ENCODE measurements around the gene BEST4.
"Not testable (repeated sequence)": the region's sequence is repeated elsewhere in the genome, so short reads cannot be mapped to it uniquely, and the experiment has no call there.

Gene BEST4

DNA sequence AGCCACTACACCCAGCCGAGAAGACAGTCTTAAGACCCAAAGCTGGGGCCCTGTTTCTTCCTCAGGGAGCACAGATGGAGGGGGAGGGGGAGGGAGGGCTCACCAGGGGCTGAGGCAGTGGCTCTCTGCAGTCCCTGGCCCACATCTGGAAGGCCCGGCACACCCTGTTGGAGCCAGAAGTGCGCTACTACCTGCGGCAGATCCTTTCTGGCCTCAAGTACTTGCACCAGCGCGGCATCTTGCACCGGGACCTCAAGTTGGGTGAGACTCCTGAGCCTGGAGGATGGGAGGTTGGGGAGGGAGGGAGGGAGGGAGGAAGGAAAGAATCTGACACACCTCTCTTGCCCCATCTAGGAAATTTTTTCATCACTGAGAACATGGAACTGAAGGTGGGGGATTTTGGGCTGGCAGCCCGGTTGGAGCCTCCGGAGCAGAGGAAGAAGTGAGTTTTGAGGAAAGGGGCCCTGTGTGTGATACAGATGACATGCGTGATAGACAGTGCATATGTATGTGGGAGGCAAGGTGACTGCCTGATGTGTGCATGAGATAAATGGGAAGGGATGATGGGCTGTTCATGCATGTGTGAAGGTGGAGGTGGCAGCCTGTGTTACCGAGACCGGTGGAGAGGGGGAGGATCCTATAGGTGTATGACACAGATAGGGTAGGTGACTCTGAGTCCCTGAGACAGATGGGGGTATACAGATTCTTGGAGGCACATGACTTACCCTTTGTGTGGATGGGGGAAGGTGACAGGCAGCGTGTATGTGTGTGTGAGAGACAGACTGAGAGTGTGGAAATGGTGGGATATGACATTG lies 13.7 kb upstream of the BEST4 start:
- no peak for DNase-seq

DNA sequence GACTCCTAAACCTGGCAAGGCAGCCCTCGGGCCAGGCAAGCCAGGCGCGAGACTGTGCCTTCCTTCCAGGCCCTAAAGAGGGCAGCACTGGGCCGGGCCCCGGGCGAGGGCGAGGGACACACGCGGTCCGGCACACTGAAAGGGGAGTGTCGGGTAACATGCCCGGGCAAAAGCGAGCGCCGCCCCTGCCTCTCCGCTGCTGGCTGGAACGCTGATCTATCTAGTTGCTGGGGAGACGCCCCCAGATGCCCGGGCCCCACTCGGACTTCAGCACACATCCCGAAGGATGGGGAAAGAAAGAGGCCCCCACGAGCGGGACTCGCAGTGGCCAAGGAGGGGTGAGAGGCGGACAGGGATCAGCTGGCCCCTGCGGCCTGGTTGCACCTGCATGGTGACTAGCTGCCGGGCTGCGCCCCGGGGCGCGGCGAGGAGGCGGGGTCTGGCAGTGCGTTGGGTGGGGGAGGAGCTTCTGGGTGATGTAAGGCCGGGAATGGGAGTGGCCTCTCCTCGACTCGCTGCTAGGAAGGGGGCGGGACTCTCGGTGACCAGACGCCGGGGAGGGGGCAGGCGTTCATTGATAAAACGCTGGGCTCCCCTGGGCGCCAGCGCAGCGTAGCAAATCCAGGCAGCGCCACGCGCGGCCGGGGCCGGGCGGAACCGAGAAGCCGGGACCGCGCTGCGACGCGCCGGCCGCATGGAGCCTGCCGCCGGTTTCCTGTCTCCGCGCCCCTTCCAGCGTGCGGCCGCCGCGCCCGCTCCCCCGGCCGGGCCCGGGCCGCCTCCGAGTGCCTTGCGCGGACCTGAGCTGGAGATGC lies 12.0 kb upstream of the BEST4 start, which contains the start of gene PLK3:
PLK3 (plus strand) TSS at position 608 of the 815 bp plus-strand sequence; CDS start at position 695, 87 bp downstream.
- peak; percentile 95 to 98 for DNase-seq

GRCh38 chr1:44798481-44799365 lies 10.8 kb upstream of the BEST4 start:
- no peak for DNase-seq

DNA sequence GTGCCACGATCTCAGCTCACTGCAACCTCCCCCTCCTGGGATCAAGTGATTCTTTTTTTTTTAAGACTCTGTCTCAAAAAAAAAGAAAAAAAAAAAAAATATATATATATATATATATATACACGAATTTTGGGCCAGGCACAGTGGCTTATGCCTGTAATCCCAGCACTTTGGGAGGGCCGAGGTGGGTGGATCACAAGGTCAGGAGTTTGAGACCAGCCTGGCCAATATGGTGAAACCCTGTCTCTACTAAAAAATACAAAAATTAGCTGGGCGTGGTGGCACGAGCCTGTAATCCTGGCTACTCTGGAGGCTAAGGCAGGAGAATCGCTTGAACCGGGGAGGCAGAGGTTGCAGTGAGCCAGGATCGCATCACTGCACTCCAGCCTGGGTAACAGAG lies 9.9 kb upstream of the BEST4 start:
- not testable (repeated sequence) for DNase-seq

- no peak for DNase-seq
Observed at GRCh38 chr1:44792736-44793502, 4.9 kb upstream of the BEST4 start.

DNA sequence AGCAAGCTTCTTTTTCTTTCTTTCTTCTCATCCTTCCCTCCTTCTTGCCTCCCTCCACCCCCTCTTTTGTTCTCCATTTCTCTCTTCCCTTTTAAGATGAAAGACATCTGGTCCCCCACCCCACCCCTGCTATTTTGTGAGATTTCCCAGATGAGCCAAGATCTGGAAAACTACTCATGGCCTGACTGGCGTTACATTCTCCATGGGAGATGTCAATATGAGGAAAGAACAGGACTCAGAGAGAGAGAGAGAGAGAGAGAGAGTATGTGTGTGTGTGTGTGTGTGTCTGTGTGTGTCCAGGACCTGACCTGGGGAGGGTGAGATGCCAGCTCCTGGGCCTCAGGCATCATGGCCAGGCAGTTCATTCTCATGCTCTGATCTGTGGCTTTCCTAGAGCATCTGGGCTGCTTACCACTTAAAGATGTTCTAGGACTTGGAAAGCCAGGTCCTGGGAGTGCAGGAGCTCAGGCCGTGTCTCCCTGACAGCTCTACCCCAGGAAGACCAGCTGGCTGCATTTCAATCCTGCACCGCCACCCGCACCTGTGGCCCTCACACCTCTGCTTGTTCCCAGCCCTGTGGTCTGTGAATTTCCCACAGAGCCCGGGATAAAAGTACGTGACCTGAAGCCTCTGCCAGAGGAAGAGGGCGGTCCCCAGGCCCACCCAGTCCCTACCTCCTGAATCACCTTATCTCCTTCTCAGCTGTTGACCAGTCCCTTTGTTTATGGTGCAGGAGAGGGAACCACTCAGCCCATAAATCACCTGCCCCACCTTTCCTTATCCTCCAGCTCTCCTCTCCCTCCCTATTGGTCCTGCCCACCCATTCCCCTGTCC lies 3.2 kb upstream of the BEST4 start:
- DNase-seq: no peak

DNA sequence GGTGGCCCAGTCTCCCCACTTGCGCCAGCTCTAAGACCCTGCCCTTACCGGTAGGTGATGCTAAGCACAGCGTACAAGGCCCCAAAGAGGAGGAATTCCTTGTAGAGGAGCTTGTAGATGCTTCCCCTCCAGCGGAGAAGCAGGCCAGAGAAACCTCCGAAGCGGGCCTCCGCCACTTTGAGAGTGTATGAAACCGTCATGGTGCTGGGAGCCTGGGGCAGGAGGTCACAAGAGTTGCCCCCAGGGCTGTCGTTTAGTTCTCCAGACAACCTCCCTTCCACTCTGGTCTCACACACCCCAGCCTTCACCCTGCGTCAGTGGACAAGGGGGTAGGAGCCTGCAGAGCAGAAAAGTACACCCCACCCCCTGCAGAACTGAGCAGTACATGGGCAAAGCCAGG lies 464 bp downstream of the BEST4 start:
- no peak for DNase-seq

GRCh38 chr1:44786841-44787426 lies 1.0 kb downstream of the BEST4 start:
- no peak for DNase-seq

- no peak for DNase-seq
Observed at GRCh38 chr1:44786138-44786840, 1.7 kb downstream of the BEST4 start.

DNA sequence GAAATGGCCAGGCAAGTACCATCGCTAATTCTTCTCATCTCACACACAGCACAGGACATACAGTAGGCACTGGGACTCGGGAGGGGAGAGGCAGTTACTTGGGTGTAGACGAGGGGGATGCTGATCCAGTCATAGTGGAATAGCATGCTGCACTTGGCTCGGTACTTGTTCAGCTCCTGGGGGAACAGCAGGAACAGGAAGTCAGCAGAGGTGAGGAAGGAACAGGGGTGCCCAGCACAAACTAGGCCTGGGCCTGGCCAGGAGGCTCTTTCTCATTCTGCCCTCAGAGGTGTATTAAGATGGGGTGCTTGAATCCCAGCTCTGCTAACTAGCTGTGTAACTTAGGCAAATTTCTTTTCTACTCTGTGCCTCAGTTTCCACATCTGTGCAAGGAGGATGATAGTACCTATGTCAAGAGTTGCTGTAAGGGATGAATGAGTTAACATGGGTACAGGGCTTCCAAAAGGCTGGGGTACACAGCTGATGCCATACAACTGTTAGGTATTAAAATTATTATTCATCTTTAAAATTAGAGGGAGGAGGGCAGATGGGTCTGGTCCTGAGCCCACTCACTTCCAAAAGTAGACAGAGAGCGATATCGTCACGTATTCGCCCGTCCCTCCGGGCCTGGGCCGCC lies 2.4 kb downstream of the BEST4 start:
- DNase-seq: no peak

- DNase-seq: no peak
Observed at GRCh38 chr1:44785029-44785380, 3.0 kb downstream of the BEST4 start.

DNA sequence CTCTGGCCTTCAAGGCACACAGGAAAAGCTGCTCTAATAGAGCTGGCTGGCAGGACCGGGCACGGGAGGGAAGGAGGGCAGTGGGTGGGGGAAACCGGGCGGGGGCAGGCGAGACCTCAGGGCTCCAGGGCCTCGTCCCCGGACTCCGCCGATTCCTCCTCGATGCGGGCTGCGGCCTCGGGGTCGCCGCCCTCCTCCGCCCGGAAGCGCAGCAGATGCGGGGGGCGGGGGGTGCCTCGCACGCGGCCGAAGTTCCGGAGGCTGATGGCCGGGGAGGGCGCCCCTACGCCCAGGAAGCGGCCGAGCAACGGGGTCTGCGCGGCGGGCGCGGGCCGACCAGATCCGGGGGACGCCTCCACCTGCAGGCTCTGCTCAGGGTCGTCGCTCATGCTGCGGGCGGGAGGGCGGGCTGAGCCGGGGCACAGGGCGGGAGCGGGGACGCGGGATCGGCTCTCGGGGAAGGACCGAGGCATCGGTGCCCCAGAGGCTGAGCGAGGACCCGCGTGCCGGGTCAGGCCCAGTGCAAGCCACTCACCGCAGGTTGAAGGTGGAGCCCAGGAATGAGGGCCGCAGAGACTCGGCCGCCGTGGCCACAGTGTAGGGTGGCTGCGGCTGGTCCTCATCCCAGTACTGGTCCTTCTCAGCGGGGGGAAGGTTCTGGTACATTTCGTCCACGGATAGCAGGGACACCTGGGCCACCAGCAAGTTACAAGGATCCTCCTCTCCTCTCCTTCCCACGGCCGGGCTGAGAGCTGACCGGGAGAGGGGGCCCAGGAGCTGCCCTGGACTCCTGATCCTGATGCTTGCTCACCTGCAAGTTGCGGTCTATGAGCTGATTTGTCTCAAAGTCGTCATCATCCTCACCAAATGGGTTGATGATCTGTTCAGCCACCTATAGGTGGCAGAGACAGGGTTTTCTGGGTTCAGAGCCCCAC lies 3.6 kb downstream of the BEST4 start:
- DNase-seq: no peak

DNA sequence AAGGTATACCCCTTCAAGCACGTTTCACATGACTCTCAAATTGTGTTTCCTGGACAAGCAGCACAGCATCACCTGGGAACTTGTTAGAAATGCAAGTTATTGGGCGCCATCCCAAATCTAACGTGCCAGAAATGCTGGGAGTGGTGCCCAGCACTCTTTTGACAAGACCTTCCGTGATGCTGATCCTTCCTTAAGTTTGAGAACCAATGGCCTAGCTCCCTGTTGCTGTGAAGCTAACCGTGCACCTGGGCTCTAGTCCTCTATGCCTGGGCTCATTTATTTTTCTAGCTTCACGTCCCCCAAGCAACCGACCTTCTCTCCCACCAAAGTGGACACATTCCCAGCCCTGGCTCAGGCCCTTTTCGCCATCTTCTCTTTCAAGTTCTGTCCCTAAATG lies 4.3 kb downstream of the BEST4 start:
- no peak for DNase-seq

DNA sequence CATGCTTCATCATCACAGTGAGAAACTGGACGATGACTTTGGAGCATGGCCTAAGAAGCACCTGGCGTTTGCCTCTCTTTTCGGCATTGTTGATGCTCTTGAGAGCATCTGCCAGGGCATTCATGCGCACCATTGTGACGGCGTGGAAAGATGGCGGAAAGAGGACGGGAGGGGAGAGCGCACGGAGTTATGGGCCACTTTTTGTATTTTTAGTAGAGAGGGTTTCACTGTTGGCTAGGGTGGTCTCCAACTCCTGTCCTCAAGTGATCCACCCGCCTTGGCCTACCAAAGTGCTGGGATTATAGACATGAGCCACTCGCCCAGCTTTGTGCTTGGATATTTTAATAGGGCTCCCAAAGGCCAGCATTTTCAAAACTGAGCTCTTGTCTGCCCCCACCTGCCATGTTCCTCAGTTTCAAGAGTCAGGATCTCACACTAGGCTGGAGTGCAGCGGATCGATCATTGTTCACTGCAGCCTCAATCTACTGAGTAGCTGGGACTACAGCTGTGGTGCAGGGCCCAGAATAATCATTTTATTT lies 7.3 kb downstream of the BEST4 start:
- DNase-seq: no peak

DNA sequence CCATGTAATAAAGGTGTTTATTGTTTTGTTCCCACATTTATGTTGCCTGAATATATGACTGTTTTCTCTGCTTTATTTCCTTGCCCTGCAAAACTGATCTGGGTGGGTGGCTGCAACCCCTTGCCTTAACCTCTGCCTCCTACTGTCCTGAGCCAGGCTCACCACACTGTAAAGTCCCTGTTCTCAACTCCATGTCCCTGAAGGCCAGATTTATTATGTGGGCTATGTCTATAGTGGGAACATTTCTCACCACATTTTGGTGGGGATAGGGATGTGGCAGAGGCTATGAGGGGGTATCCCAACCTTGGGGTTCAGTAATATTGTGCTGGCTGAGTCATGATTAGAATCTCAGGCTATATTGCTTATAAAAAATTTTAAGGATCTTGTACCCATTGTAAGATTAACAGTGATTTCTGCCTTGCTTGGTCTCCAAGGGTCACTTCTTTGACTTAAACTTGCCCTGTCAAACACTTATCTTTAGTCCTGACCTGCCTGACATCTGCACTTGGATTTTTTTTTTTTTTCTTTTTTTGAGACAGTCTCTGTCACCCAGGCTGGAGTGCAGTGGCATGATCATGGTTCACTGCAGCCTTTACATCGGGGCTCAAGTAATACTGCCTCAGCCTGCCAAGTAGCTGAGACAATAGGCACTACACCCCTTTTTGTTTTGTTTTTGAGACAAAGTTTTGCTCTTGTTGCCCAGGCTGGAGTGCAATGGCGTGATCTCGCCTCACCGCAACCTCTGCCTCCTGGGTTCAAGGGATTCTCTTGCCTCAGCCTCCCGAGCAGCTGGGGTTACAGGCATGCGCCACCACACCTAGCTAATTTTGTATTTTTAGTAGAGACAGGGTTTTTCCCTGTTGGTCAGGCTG lies 9.0 kb downstream of the BEST4 start:
- no peak for DNase-seq

DNA sequence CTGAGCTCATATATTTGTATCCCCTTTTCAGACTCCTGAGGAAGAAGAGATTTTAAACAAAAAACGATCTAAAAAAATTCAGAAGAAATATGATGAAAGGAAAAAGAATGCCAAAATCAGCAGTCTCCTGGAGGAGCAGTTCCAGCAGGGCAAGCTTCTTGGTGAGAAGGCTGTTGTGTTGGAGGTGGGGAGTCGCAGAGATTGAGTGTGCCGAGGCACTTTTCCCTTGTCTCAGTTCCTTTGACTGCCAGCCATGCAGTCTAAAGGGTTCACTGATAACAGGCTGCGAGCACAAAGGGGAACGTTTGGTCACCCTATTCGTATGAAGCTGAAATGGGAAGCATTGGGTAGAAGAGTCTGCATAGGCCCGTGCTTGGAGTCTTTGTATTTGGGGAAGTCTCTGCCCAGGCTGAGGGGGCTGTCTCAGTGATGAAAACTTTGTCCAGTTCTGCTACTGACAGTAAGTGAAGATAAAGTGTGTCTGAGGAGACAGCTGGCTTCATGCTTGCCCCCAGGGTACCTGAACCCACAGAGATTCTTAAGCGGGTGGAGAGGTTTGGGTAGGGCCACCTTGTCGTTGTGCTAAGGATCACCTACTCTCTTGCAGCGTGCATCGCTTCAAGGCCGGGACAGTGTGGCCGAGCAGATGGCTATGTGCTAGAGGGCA lies 9.9 kb downstream of the BEST4 start:
- DNase-seq: no peak

DNA sequence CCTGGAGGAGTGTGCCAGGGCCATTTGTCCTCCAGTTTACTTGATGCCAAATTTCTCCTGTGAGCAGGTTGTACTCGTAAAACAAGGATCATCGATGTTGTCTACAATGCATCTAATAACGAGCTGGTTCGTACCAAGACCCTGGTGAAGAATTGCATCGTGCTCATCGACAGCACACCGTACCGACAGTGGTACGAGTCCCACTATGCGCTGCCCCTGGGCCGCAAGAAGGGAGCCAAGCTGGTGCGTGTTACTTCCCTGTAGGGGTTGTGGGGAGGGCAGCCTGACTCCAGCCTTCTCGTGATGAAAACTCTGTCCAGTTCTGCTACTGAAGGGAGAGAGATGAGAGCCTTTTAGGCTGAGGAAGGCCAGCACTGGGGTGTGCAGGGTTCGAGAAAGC lies 10.4 kb downstream of the BEST4 start:
- DNase-seq: no peak

Data from NCI-H1930 (cell line).